ENCODE measurements around the gene TRIP12.

DNA sequence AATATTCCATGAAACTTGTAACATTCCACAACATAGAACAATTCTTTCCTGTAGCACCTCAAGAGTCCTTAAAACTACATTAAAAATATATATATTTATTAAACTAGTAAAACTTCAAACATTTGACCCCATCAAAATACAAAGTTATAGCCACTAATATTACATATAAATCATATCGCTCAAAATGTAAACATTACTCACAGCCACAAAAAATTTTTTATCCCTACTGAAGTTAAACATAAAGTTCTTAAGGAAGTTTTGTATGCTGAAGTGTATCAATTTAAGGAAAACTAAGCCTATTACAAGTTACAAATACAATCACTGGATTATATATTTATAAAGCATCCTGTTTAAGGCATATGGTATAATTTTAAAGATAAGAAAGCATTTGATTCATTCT is 127.2 kb downstream of the TRIP12 start:
- no peak for TF ChIP-seq POLR2AphosphoS5 (IDR thresholded peaks at IDR 0.05; ENCODE audit: low read depth, low read length)
- no peak for TF ChIP-seq TAF1 (IDR thresholded peaks at IDR 0.05; ENCODE audit: borderline replicate concordance, insufficient read depth, low read length)
- TF ChIP-seq SIN3A (IDR thresholded peaks at IDR 0.05; ENCODE audit: borderline replicate concordance, insufficient read depth, low read length): no peak

All from PFSK-1 (cell line).